ENCODE measurements around the gene PRR3.

GRCh38 chr6:30599625-30600324, 42.7 kb downstream of the PRR3 start:
- TF ChIP-seq SP1 (CRISPR knock-in tag; conservative IDR thresholded peaks at IDR 0.05) (no peak), NR3C1 (CRISPR knock-in tag; conservative IDR thresholded peaks at IDR 0.05; ENCODE audit: low read depth) (no peak), CTCF (IDR thresholded peaks at IDR 0.05) (no peak)
